DMS 273 treated with DMSO at 0.1 percent for 48 hours (cell line): Measurements from ENCODE around the gene MRC2.
"Not testable (repeated sequence)": the region's sequence is repeated elsewhere in the genome, so short reads cannot be mapped to it uniquely, and the experiment has no call there.

Source experiments
- DNase-seq: peaks from one replicate; lab custom pipeline; 2025; lab: John Stamatoyannopoulos, UW

MRC2 gene

GRCh38 chr17:62627219-62627903 lies at the start of gene MRC2:
Gene MRC2 (plus strand): TSS chr17:62627670. CDS start chr17:62627803, 133 bp downstream.
- DNase-seq: no peak

- DNase-seq: no peak
Observed at GRCh38 chr17:62578757-62579487, 48.5 kb upstream of the MRC2 start.

DNA sequence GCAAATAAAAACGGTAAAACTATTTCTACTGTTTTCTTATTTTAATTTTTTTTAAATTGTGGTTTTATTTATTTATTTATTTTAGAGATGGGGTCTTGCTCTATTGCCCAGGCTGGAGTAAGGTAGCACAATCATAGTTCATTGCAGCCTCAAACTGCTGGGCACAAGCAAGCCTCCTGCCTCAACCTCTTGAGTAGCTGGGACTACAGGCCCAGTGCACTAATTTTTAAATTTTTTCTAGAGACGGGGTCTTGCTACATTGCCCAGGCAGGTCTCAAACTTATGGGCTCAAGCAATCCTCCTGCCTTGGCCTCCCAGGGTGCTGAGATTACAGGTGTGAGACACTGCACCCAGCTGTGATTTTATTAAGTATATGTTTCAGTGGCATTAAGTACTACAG lies 46.5 kb upstream of the MRC2 start:
- no peak for DNase-seq

- DNase-seq: no peak
Observed at GRCh38 chr17:62581764-62582163, 45.7 kb upstream of the MRC2 start.

DNA sequence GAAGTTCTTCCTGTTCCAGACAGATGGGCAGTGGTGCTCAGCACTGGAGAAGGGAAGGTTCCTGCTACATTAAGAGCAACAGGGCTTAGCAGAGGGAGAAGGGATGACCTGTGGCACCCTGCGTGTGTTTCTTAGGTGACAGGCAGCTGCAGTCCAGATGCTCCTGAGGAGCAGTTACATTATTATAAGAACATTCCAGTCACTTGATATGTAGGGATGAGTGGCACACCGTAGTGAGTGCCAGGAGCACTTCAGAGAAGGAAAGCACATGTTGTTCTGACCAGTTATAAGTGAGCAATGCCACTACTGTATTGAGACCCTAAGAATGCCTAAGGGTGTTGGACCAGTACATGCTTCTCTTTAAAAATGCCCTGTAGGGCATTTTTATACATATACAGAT lies 39.9 kb upstream of the MRC2 start:
- DNase-seq: no peak

DNA sequence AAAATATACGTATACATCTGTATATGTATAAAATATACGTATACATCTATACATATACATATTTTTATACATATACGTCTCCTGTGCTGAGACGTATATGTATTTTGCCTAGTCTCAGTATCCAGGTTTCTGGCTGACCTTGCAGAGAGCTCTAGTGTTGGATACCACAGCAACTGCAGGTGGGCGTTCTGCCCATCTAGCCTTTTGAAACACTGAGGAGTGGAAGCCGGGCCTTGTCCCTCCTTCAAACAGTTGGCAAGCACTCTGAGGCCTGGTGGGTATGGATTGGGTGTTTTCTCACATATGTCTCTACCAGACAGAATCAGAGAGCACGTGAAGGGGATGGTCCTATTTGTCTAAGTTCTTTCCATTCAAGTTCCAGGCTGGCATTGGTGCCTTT lies 39.4 kb upstream of the MRC2 start:
- DNase-seq: no peak

DNA sequence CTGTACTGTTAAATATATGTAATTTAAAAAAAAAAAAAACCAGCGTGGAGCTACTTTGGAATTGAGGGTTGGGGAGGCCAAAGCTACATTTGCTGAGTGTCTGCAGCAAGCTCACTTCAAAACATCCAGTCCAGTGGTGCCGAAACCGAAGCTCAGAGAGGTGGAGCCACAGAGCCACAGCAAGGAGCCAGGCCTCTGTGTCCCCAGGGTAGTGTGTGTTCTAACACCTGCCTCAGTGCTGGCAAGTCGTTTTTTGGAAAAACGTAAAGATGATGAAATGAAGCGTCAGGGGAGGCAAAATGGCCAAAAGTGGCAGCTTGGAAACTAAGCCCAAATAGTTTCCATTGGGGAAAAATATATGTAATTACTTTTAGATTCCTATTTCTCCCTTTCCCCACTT lies 36.1 kb upstream of the MRC2 start:
- no peak for DNase-seq

DNA sequence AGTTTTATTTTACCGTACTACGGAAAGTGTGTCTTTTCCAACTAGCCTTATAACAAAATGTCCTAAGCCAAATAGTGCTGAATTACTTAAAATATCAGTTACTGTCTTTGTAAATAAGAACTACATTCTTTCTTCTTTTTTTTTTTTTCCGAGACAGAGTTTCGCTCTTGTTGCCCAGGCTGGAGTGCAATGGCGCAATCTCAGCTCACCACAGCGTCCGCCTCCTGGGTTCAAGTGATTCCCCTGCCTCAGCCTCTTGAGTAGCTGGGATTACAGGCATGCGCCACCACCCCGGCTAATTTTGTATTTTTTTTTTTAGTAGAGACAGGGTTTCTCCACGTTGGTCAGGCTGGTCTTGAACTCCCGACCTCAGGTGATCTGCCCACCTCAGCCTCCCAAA lies 35.6 kb upstream of the MRC2 start:
- not testable (repeated sequence) for DNase-seq

DNA sequence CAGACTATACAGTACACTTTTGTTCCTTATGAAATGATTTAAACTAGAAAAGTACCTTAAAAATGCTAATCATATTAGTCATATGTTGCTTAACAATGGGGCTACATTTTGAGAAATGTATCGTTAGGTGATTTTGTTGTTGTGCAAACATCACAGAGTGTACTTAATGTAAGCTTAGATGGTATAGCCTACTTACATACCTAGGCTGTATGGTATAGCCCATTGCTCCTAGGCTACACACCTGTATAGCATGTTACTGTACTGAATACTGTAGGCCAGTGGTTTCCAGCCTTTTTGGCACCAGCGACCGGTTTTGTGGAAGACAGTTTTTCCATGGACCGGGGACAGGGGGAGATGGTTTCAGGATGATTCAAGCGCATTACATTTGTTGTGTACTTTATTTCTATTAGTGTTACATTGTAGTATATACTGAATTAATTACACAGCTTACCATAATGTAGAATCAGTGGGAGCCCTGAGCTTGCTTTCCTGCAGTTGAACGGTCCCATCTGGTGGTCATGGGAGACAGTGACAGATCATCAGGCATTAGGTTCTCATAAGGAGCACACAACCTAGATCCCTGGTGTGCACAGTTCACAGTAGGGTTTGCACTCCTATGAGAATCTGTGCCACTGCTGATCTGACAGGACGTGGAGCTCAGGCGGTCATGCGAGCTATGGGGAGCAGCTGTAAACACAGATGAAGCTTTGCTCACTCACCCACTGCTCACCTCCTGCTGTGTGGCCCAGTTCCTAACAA lies 35.0 kb upstream of the MRC2 start:
- no peak for DNase-seq

DNA sequence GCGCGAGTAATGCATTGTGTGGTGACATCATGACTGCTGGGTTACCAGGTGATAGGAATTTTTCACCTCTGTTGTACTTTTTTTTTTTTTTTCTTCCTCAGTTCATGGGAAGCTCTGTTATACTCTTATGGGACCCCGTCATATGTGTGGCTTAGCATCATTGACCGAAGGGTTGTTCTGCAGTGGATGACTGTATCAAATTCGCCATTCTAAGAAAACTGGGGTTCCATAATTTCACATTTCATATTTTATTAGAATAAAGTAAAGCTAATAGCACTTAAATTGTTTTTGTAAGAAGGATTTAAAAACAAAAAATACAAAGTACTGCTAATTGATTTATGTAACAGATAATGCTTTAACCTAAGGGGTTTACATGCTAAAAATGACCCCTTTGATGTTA lies 32.0 kb upstream of the MRC2 start:
- no peak for DNase-seq

DNA sequence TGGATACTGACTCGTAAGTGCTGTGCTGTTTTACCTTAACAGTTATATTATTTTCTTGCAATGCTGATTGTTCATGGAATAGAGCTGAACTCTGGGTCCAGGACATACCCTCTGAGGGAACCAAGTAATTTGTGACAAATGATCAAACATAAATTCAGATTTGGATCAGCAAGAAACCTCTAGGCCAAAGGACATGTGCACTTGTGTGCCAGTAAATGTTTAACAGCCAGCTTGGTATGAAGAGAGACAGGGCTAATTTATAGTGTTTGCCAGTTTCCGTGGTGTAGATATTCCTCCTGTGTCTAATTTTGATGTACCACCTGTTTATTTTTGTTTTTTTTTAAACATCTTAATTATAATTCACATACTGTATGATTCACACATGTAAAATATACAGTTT lies 30.8 kb upstream of the MRC2 start:
- DNase-seq: no peak

- DNase-seq: no peak
Observed at GRCh38 chr17:62597150-62597549, 30.3 kb upstream of the MRC2 start.

GRCh38 chr17:62597920-62598319 lies 29.6 kb upstream of the MRC2 start:
- DNase-seq: no peak

GRCh38 chr17:62599964-62600657 lies 27.4 kb upstream of the MRC2 start:
- DNase-seq: no peak

GRCh38 chr17:62600805-62601204 lies 26.7 kb upstream of the MRC2 start:
- DNase-seq: no peak

DNA sequence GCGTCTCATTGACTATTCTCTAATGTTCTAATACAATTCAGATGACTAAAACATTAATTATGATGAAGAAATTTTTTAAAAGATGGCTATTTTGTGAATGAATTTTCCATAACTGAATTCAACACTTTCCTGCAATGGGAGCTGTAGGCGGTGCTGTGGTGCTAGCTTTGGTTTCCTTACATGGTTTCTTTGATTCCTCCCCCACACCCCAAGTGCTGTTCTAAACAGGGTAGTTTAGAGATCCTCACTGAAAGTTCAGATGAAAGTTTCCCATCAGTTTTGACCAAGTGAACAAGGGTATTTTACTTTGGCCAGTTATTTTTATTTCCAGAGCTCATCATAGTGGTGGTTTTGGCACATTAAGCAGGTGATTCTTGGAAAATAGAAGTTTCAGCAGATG lies 26.0 kb upstream of the MRC2 start:
- DNase-seq: no peak

GRCh38 chr17:62603783-62604182 lies 23.7 kb upstream of the MRC2 start:
- DNase-seq: not testable (repeated sequence)

GRCh38 chr17:62605588-62605987 lies 21.9 kb upstream of the MRC2 start:
- no peak for DNase-seq

DNA sequence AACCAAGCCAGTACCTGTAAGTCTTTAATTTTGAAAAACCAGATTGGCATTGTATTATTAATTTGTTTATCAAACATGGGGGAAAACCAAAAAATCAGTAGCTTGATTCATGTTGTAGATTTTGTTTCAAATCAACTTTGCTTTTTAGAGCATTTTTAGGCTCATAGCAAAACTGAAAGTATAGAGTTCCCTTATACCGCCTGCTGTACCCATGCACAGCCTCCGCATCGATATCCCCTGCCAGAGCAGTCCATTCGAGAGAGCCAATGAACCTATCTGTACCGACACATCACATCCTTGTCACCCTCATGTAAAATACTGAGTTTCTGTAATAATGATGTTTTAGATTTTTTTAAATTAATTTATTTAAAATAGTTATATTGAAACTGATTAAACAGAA lies 16.2 kb upstream of the MRC2 start:
- no peak for DNase-seq

DNA sequence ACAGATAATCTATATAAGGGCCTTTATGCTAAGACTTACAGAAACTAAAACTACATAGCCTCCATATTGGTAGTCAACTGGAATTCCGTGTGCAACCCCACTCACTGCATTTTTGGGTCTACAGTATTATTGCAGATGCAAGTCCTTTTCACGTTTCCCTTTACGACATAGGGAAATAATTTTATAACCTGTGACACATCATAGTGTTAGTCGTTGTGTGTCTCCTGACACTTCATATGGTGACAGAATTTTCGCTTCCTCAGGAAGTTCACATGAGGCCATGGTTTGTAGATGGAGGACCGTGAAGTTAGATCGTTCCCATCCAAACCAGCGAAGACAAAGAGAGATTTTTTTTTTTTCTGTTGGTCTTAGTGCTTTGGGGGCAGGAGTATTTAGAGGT lies 15.7 kb upstream of the MRC2 start:
- DNase-seq: no peak

GRCh38 chr17:62612289-62612688 lies 15.2 kb upstream of the MRC2 start:
- not testable (repeated sequence) for DNase-seq

DNA sequence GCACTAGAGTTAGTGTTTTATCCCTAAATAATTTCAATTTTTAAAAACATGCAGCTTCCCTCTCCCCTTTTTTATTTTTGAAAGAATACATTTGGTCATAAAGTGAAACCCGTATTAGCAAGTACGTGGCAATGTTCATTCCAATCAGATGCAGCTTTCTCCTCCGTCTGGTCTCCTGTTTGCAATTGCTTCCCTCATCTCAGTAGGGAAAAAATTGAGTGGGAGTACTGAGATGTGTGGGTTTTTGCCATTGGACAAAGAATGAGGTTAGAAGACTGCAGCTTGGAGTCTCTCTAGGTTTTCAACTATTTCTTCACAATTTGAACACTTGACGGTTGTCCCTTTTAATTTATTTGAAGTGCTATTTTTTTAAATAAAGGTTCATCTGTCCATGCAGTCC lies 14.4 kb upstream of the MRC2 start:
- not testable (repeated sequence) for DNase-seq
